ENCODE data around the gene MEGF11. TPM values are rescaled to one million over a fixed set of nuclear protein-coding genes. Genes with fewer than 3 reads are reported as not detected.

MEGF11 gene
- total RNA-seq, 1 experiment from 2014 or later, result not detected

GRCh38 chr15:65958835-65959234, 294.7 kb downstream of the MEGF11 start:
- Histone ChIP-seq H3K79me2 (ENCODE audit: low read depth) (no peaks in the 10 kb centered on the region), H4K20me1 (ENCODE audit: insufficient read depth) (no peaks in the 10 kb centered on the region), H3K9me2 (ENCODE audit: insufficient read depth) (no peaks in the 10 kb centered on the region), H3K4me2 (no peak overlapping the region), H3K27me3 (ENCODE audit: insufficient read depth, low read depth) (no peaks in the 10 kb centered on the region), H3K27ac (no peak overlapping the region), H3K36me3 (ENCODE audit: low read depth) (no peaks in the 10 kb centered on the region), H3F3A (ENCODE audit: insufficient read depth, low read depth) (peaks cover 3% of the 10 kb centered on the region; the same call in 1 of the 2 replicates), H3K4me3 (no peak overlapping the region), H3K9me3 (ENCODE audit: insufficient read depth, low read depth) (no peaks in the 10 kb centered on the region), H2AFZ (no peak overlapping the region), H3K4me1 (replicated peaks; ENCODE audit: insufficient read depth) (peaks cover 13% of the 10 kb centered on the region)
- ChIA-PET POLR2A (ENCODE audit: unreplicated experiment) (no interaction called here), CTCF (no interaction called here)
- no TSS peak for BruUV-seq (replicated peaks)
- intact Hi-C loops (cut with micrococcal nuclease; ENCODE audit: unreplicated experiment), result no loop called here
- TF ChIP-seq CTCF (conservative IDR thresholded peaks at IDR 0.05) (no peak), EZH2 (IDR thresholded peaks at IDR 0.05; ENCODE audit: low read depth) (no peak)
- no peak for DNase-seq

- CTCF ChIA-PET, result no interaction called here
Measured at GRCh38 chr15:65957451-65957850, 296.1 kb downstream of the MEGF11 start.

GRCh38 chr15:65956899-65957298, 296.7 kb downstream of the MEGF11 start:
- H3K4me2 ChIP-seq, result no peak overlapping the region
- H3K36me3 ChIP-seq (ENCODE audit: low read depth), result no peaks in the 10 kb centered on the region
- intact Hi-C loops (cut with micrococcal nuclease; ENCODE audit: unreplicated experiment), result no loop called here
- peaks cover 6% of the 10 kb centered on the region; the same call in 1 of the 2 replicates for H3F3A ChIP-seq (ENCODE audit: insufficient read depth, low read depth)
- H3K9me3 ChIP-seq (ENCODE audit: insufficient read depth, low read depth), result no peaks in the 10 kb centered on the region
- no peaks in the 10 kb centered on the region for H3K9me2 ChIP-seq (ENCODE audit: insufficient read depth)
- no TSS peak for BruUV-seq (replicated peaks)
- peaks cover 18% of the 10 kb centered on the region for H3K4me1 ChIP-seq (replicated peaks; ENCODE audit: insufficient read depth)
- no peak overlapping the region for H3K4me3 ChIP-seq
- no peaks in the 10 kb centered on the region for H4K20me1 ChIP-seq (ENCODE audit: insufficient read depth)
- no peaks in the 10 kb centered on the region for H3K27me3 ChIP-seq (ENCODE audit: insufficient read depth, low read depth)
- POLR2A ChIA-PET (ENCODE audit: unreplicated experiment), result no interaction called here
- no peak overlapping the region for H2AFZ ChIP-seq
- H3K79me2 ChIP-seq (ENCODE audit: low read depth), result no peaks in the 10 kb centered on the region
- no peak for DNase-seq
- H3K27ac ChIP-seq, result no peak overlapping the region
- CTCF ChIA-PET, result no interaction called here
- TF ChIP-seq CTCF (conservative IDR thresholded peaks at IDR 0.05), result no peak
- no peak for TF ChIP-seq EZH2 (IDR thresholded peaks at IDR 0.05; ENCODE audit: low read depth)

More at GRCh38 chr15:65957451-65957850, 296.1 kb downstream of the MEGF11 start:
- Histone ChIP-seq H3K27ac (no peak overlapping the region), H3K9me2 (ENCODE audit: insufficient read depth) (no peaks in the 10 kb centered on the region), H3K4me1 (replicated peaks; ENCODE audit: insufficient read depth) (peaks cover 18% of the 10 kb centered on the region), H2AFZ (no peak overlapping the region), H3K79me2 (ENCODE audit: low read depth) (no peaks in the 10 kb centered on the region), H3K27me3 (ENCODE audit: insufficient read depth, low read depth) (no peaks in the 10 kb centered on the region), H3K36me3 (ENCODE audit: low read depth) (no peaks in the 10 kb centered on the region), H3K9me3 (ENCODE audit: insufficient read depth, low read depth) (no peaks in the 10 kb centered on the region), H3K4me2 (no peak overlapping the region), H3F3A (ENCODE audit: insufficient read depth, low read depth) (peaks cover 6% of the 10 kb centered on the region; the same call in 1 of the 2 replicates), H4K20me1 (ENCODE audit: insufficient read depth) (no peaks in the 10 kb centered on the region), H3K4me3 (no peak overlapping the region)
- POLR2A ChIA-PET (ENCODE audit: unreplicated experiment), result no interaction called here
- BruUV-seq (replicated peaks), result no TSS peak
- TF ChIP-seq EZH2 (IDR thresholded peaks at IDR 0.05; ENCODE audit: low read depth) (no peak), CTCF (conservative IDR thresholded peaks at IDR 0.05) (no peak)
- intact Hi-C loops (cut with micrococcal nuclease; ENCODE audit: unreplicated experiment), result no loop called here
- DNase-seq, result no peak
